Liver (tissue), 9 donors: ENCODE data around the gene BSN. TPM values are rescaled to one million over a fixed set of nuclear protein-coding genes. Genes with fewer than 3 reads are reported as not detected.

Source experiments
- DNase-seq: peaks from one replicate; pipeline ENCODE4 v3.0.0-alpha.2; 2017; ENCODE audit warnings: low spot score
- H3K27ac ChIP-seq, 2 donors: one replicate each; pipeline ENCODE4 v1.7.0; 2013; ENCODE audit warnings: inconsistent platforms in 2 of 2, low read length in 2 of 2, control low read depth in 1 of 2, low read depth in 1 of 2, mild to moderate bottlenecking in 1 of 2
- H3K27me3 ChIP-seq, 4 donors: one replicate each; pipeline versions ENCODE4 v1.6.1 to v1.7.0; 2013; ENCODE audit warnings: low read length in 3 of 4, inconsistent platforms in 1 of 4, mild to moderate bottlenecking in 1 of 4, moderate library complexity in 1 of 4; ENCODE audit not compliant: control insufficient read depth in 4 of 4, insufficient read depth in 4 of 4
- H3K36me3 ChIP-seq, 4 donors: one replicate each; pipeline versions ENCODE4 v1.6.1 to v1.7.0; 2013; ENCODE audit warnings: low read length in 3 of 4, mild to moderate bottlenecking in 3 of 4, low read depth in 1 of 4, moderate library complexity in 1 of 4; ENCODE audit not compliant: control insufficient read depth in 4 of 4, insufficient read depth in 3 of 4
- H3K4me1 ChIP-seq, 4 donors: one replicate each; pipeline versions ENCODE4 v1.6.1 to v1.7.0; 2013; ENCODE audit warnings: low read length in 3 of 4, mild to moderate bottlenecking in 3 of 4, moderate library complexity in 1 of 4; ENCODE audit not compliant: control insufficient read depth in 4 of 4, insufficient read depth in 4 of 4
- H3K4me3 ChIP-seq, 3 donors: one replicate each; pipeline versions ENCODE4 v1.6.1 to v1.7.0; 2013; ENCODE audit warnings: low read length in 3 of 3, control low read depth in 1 of 3, low read depth in 1 of 3, mild to moderate bottlenecking in 1 of 3
- H3K9ac ChIP-seq, 2 donors: one replicate each; pipeline ENCODE4 v1.7.0; 2013; ENCODE audit warnings: low read length in 2 of 2, mild to moderate bottlenecking in 2 of 2, moderate library complexity in 2 of 2, control low read depth in 1 of 2, low read depth in 1 of 2
- H3K9me3 ChIP-seq, 4 donors: one replicate each; pipeline versions ENCODE4 v1.6.1 to v1.7.0; 2013; ENCODE audit warnings: low read length in 3 of 4; ENCODE audit not compliant: control insufficient read depth in 4 of 4
- EGR1 ChIP-seq, 2 donors: IDR thresholded peaks; 2 replicates each; pipeline ENCODE4 v1.6.1; 2016 to 2018; ENCODE audit warnings: antibody characterized with exemption in 2 of 2, low read depth in 2 of 2
- FOXA1 ChIP-seq: IDR thresholded peaks from 2 replicates; pipeline ENCODE4 v1.6.1; 2016; ENCODE audit warnings: antibody characterized with exemption
- GABPA ChIP-seq, 2 donors: IDR thresholded peaks in 1 of 2; conservative IDR thresholded peaks in 1 of 2; 2 replicates each; pipeline ENCODE4 v1.6.1; 2016; ENCODE audit warnings: antibody characterized with exemption in 2 of 2, mild to moderate bottlenecking in 1 of 2, moderate library complexity in 1 of 2
- HNF4A ChIP-seq, 2 donors: conservative IDR thresholded peaks; 2 replicates each; pipeline ENCODE4 v1.6.1; 2016; ENCODE audit warnings: antibody characterized with exemption in 2 of 2, mild to moderate bottlenecking in 2 of 2
- HNF4G ChIP-seq: IDR thresholded peaks from 2 replicates; pipeline ENCODE4 v1.6.1; 2016; ENCODE audit warnings: antibody characterized with exemption
- JUND ChIP-seq, 2 donors: IDR thresholded peaks; 2 replicates each; pipeline ENCODE4 v1.6.1; 2016; ENCODE audit warnings: antibody characterized with exemption in 2 of 2
- NR2F2 ChIP-seq: IDR thresholded peaks from 2 replicates; pipeline ENCODE4 v1.6.1; 2016; ENCODE audit warnings: antibody characterized with exemption
- RAD21 ChIP-seq, 2 donors: IDR thresholded peaks; 2 replicates each; pipeline ENCODE4 v1.6.1; 2016; ENCODE audit warnings: antibody characterized with exemption in 2 of 2, mild to moderate bottlenecking in 2 of 2
- RXRA ChIP-seq, 2 donors: IDR thresholded peaks; 2 replicates each; pipeline ENCODE4 v1.6.1; 2017 to 2018; ENCODE audit warnings: antibody characterized with exemption in 2 of 2, mild to moderate bottlenecking in 1 of 2
- SP1 ChIP-seq: IDR thresholded peaks from 2 replicates; pipeline ENCODE4 v1.6.1; 2018; ENCODE audit warnings: antibody characterized with exemption, mild to moderate bottlenecking
- TAF1 ChIP-seq: conservative IDR thresholded peaks from 2 replicates; pipeline ENCODE4 v1.6.1; 2016; ENCODE audit warnings: antibody characterized with exemption, mild to moderate bottlenecking
- YY1 ChIP-seq: IDR thresholded peaks from 2 replicates; pipeline ENCODE4 v1.6.1; 2016; ENCODE audit warnings: antibody characterized with exemption, mild to moderate bottlenecking
- WGBS: extraction: QIAGEN DNeasy Blood & Tissue Kit; methylation state at CpG from one replicate; pipeline ENCODE4 v1.1.7; 2013; 5-methylcytosine and 5-hydroxymethylcytosine counted together
- polyA plus RNA-seq, 2 donors: library from polyadenylated mRNA; stranded (reverse) in 1 of 2; unstranded in 1 of 2; fragments of 200-250 nt in 1 of 2; fragments of >200 nt in 1 of 2; fragmentation: Nextera tagmentation in 1 of 2; extraction: Ambion mirVana in 1 of 2; gene quantifications; one replicate each; pipeline versions ENCODE4 v1.2.1 to v1.2.3, GENCODE V29; 2013 to 2015
- total RNA-seq, 2 donors: library from RNA; depleted of rRNA; stranded (reverse); fragments of >200 nt; gene quantifications; one replicate each; pipeline ENCODE4 v1.2.3, GENCODE V29; 2014
- TF ChIP-seq, protein P1 (sequence below): IDR thresholded peaks from 2 replicates; pipeline ENCODE4 v1.6.1; 2016; ENCODE audit warnings: antibody characterized with exemption
- TF ChIP-seq, protein P2 (sequence below): IDR thresholded peaks from 2 replicates; pipeline ENCODE4 v1.6.1; 2016; ENCODE audit warnings: antibody characterized with exemption
- TF ChIP-seq, protein P3 (sequence below): IDR thresholded peaks from 2 replicates; pipeline ENCODE4 v1.6.1; 2016; ENCODE audit warnings: antibody characterized with exemption, mild to moderate bottlenecking
- TF ChIP-seq, protein P4 (sequence below): fragments of 150-350 bp; IDR thresholded peaks from 2 replicates; pipeline ENCODE4 v1.5.1; 2017; ENCODE audit warnings: improper control_type of control experiment, low read depth, low read length; ENCODE audit not compliant: missing input control
- donor health status: healthy.
- donor health status: healthy.
- donor health status: healthy.
- donor health status: healthy.
- donor health status: healthy.

Gene BSN
- total and polyA plus RNA-seq, 4 donors = 0.32 to 0.67 (median 0.40) TPM

DNA sequence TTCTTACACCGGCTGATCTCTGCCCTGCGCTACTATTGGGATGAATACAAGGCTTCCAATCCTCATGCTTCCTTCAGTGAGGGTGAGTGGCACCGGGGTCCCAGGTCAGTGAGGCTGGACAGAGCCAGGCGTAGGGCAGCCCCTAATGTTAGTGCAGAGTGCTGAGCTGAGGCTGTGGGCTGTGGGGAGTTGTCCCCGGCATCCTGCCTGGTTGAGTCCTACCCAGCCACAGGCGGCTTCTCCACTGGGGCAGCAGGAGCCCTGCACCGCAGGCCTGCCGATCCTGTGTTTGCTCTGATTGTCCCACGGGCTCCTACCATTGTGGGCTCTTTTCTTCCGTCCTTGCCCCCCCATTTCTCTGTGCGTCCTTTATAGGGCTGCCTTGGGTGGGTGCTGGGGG lies 148.4 kb downstream of the BSN start:
- WGBS = 94% methylated on average over 11 of the region's 11 CpGs
- Histone ChIP-seq H3K4me3 (no peak overlapping the region), H3K27ac (no peak overlapping the region), H3K9ac (no peak overlapping the region), H3K27me3 (no peaks in the 10 kb centered on the region), H3K36me3 (peaks cover 30 to 91% (median 49%) of the 10 kb centered on the region in 4 donors), H3K4me1 (no peaks in the 10 kb centered on the region), H3K9me3 (no peaks in the 10 kb centered on the region)
- no peak for DNase-seq
- TF ChIP-seq, protein P1, sequence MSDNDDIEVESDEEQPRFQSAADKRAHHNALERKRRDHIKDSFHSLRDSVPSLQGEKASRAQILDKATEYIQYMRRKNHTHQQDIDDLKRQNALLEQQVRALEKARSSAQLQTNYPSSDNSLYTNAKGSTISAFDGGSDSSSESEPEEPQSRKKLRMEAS = no peak
- TF ChIP-seq HNF4G = no peak
- no peak for TF ChIP-seq TAF1
- no peak for TF ChIP-seq RXRA (IDR thresholded peaks at IDR 0.05)
- no peak for TF ChIP-seq RAD21 (IDR thresholded peaks at IDR 0.05)
- TF ChIP-seq YY1 = no peak
- TF ChIP-seq, protein P2, sequence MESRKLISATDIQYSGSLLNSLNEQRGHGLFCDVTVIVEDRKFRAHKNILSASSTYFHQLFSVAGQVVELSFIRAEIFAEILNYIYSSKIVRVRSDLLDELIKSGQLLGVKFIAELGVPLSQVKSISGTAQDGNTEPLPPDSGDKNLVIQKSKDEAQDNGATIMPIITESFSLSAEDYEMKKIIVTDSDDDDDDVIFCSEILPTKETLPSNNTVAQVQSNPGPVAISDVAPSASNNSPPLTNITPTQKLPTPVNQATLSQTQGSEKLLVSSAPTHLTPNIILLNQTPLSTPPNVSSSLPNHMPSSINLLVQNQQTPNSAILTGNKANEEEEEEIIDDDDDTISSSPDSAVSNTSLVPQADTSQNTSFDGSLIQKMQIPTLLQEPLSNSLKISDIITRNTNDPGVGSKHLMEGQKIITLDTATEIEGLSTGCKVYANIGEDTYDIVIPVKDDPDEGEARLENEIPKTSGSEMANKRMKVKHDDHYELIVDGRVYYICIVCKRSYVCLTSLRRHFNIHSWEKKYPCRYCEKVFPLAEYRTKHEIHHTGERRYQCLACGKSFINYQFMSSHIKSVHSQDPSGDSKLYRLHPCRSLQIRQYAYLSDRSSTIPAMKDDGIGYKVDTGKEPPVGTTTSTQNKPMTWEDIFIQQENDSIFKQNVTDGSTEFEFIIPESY = no peak
- no peak for TF ChIP-seq JUND (IDR thresholded peaks at IDR 0.05)
- TF ChIP-seq GABPA (IDR thresholded peaks at IDR 0.05 in 1 of 2, conservative IDR thresholded peaks at IDR 0.05 in 1 of 2) = no peak
- TF ChIP-seq, protein P3, sequence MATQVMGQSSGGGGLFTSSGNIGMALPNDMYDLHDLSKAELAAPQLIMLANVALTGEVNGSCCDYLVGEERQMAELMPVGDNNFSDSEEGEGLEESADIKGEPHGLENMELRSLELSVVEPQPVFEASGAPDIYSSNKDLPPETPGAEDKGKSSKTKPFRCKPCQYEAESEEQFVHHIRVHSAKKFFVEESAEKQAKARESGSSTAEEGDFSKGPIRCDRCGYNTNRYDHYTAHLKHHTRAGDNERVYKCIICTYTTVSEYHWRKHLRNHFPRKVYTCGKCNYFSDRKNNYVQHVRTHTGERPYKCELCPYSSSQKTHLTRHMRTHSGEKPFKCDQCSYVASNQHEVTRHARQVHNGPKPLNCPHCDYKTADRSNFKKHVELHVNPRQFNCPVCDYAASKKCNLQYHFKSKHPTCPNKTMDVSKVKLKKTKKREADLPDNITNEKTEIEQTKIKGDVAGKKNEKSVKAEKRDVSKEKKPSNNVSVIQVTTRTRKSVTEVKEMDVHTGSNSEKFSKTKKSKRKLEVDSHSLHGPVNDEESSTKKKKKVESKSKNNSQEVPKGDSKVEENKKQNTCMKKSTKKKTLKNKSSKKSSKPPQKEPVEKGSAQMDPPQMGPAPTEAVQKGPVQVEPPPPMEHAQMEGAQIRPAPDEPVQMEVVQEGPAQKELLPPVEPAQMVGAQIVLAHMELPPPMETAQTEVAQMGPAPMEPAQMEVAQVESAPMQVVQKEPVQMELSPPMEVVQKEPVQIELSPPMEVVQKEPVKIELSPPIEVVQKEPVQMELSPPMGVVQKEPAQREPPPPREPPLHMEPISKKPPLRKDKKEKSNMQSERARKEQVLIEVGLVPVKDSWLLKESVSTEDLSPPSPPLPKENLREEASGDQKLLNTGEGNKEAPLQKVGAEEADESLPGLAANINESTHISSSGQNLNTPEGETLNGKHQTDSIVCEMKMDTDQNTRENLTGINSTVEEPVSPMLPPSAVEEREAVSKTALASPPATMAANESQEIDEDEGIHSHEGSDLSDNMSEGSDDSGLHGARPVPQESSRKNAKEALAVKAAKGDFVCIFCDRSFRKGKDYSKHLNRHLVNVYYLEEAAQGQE = no peak
- TF ChIP-seq FOXA1 = no peak
- no peak for TF ChIP-seq EGR1 (IDR thresholded peaks at IDR 0.05; ENCODE audit: low read depth in 2 of 2)
- TF ChIP-seq, protein P4, sequence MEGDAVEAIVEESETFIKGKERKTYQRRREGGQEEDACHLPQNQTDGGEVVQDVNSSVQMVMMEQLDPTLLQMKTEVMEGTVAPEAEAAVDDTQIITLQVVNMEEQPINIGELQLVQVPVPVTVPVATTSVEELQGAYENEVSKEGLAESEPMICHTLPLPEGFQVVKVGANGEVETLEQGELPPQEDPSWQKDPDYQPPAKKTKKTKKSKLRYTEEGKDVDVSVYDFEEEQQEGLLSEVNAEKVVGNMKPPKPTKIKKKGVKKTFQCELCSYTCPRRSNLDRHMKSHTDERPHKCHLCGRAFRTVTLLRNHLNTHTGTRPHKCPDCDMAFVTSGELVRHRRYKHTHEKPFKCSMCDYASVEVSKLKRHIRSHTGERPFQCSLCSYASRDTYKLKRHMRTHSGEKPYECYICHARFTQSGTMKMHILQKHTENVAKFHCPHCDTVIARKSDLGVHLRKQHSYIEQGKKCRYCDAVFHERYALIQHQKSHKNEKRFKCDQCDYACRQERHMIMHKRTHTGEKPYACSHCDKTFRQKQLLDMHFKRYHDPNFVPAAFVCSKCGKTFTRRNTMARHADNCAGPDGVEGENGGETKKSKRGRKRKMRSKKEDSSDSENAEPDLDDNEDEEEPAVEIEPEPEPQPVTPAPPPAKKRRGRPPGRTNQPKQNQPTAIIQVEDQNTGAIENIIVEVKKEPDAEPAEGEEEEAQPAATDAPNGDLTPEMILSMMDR = no peak
- TF ChIP-seq NR2F2 = no peak

DNA sequence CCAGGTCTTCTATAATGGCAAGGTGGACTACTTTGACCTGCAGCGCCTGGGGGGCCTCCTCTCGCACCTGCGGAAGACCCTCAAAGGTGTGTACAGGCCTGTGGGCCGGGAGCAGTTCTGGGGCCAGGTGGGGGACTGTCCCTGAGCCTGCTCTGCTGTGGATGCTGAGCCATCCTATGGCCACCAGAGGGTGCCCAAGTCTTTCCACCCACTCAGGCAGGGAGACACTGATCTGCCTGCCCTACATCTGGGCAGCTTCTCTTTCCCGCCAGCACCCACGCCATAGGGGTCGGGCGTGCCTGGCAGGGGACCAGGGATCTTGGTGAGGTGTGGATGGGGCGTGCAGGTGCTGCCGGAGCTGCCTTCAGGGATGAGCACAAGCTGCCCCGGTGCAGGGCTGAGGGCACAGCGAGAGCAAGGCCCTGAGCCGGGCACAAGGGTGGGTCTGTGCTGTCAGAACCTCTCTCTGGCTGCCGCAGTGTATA lies 149.2 kb downstream of the BSN start:
- H3K27me3 ChIP-seq = no peaks in the 10 kb centered on the region
- DNase-seq = peak; percentile 75
- TF ChIP-seq EGR1 (IDR thresholded peaks at IDR 0.05; ENCODE audit: low read depth in 2 of 2) = no peak
- TF ChIP-seq NR2F2 = no peak
- no peak for TF ChIP-seq HNF4A (conservative IDR thresholded peaks at IDR 0.05)
- TF ChIP-seq RAD21 (IDR thresholded peaks at IDR 0.05) = peak; percentile 78 to 90
- TF ChIP-seq, protein P4 = peak; percentile 71
- TF ChIP-seq SP1 = no peak
- no peak for TF ChIP-seq HNF4G
- no peak overlapping the region for H3K27ac ChIP-seq
- 64% methylated on average over 14 of the region's 14 CpGs for WGBS
- peaks cover 26 to 89% (median 46%) of the 10 kb centered on the region in 4 donors for H3K36me3 ChIP-seq
- H3K4me1 ChIP-seq = no peaks in the 10 kb centered on the region
- no peaks in the 10 kb centered on the region for H3K9me3 ChIP-seq
- H3K4me3 ChIP-seq = no peak overlapping the region
- H3K9ac ChIP-seq = no peak overlapping the region
